Heart left ventricle (tissue), 16 donors: ENCODE data around the gene GPATCH2L. TPM values are rescaled to one million over a fixed set of nuclear protein-coding genes. Genes with fewer than 3 reads are reported as not detected.

ENCODE experiments used
- ATAC-seq, 4 donors: fragments of 200-7000 bp; cut with Tn5 transposase; one replicate each; pipeline ENCODE4 v1.9.1; 2020 to 2022; ENCODE audit warnings: moderate library complexity in 4 of 4, mild to moderate bottlenecking in 3 of 4, moderate number of reproducible peaks in 1 of 4
- DNase-seq, 5 donors: peaks; one replicate each; pipeline ENCODE4 v3.0.0-alpha.2; 2020
- H3K27ac ChIP-seq, 12 donors: fragments of 200-600 bp; sonication (generic) in 4 of 12; one replicate each; pipeline versions ENCODE4 v1.5.0 to v1.8.0; 2016 to 2022; ENCODE audit warnings: mild to moderate bottlenecking in 2 of 12
- H3K27me3 ChIP-seq, 9 donors: fragments of 200-600 bp; sonication (generic) in 2 of 9; one replicate each; pipeline versions ENCODE4 v1.5.1 to v1.8.0; 2016 to 2022; ENCODE audit warnings: mild to moderate bottlenecking in 3 of 9
- H3K36me3 ChIP-seq, 9 donors: fragments of 200-600 bp; sonication (generic) in 2 of 9; one replicate each; pipeline versions ENCODE4 v1.5.0 to v1.8.0; 2018 to 2022; ENCODE audit warnings: mild to moderate bottlenecking in 2 of 9
- H3K4me1 ChIP-seq, 12 donors: fragments of 200-600 bp; sonication (generic) in 4 of 12; one replicate each; pipeline versions ENCODE4 v1.5.0 to v1.8.0; 2016 to 2022; ENCODE audit warnings: mild to moderate bottlenecking in 3 of 12
- H3K4me3 ChIP-seq, 12 donors: fragments of 200-600 bp; sonication (generic) in 4 of 12; one replicate each; pipeline versions ENCODE4 v1.5.0 to v1.8.0; 2017 to 2022; ENCODE audit warnings: mild to moderate bottlenecking in 9 of 12, moderate library complexity in 4 of 12
- H3K9me3 ChIP-seq, 12 donors: fragments of 200-600 bp; sonication (generic) in 4 of 12; one replicate each; pipeline versions ENCODE4 v1.5.0 to v1.8.0; 2016 to 2022; ENCODE audit warnings: mild to moderate bottlenecking in 1 of 12
- POLR2A ChIP-seq, 2 donors: fragments of 450-650 bp; IDR thresholded peaks; one replicate each; pipeline ENCODE4 v1.6.1; 2017; ENCODE audit warnings: antibody characterized with exemption in 2 of 2, mild to moderate bottlenecking in 2 of 2, moderate library complexity in 2 of 2
- WGBS, 4 donors: extraction: QIAGEN DNeasy Blood & Tissue Kit in 2 of 4; methylation state at CpG; one replicate each; pipeline versions ENCODE4 v1.1.5 to v1.1.7; 2013 to 2018; 5-methylcytosine and 5-hydroxymethylcytosine counted together
- intact Hi-C, 10 donors: fragments of 100-400 bp; cut with DNase I; formaldehyde crosslinking; loops; one replicate each; pipeline versions ENCODE4 v1.11.1 to v1.14.2; 2022
- polyA plus RNA-seq, 2 donors: library from polyadenylated mRNA; stranded (reverse); fragments of 200-250 nt; gene quantifications; one replicate each; pipeline ENCODE4 v1.2.3, GENCODE V29; 2013
- total RNA-seq, 9 donors: library from RNA; depleted of rRNA in 2 of 9; stranded (reverse); fragments of >200 nt in 2 of 9; fragmentation: NEBNext Ultra II Directional in 3 of 9; extraction: Animal tissue kit (Norgen Biotek cat#: 25700) in 3 of 9; gene quantifications; one replicate each; pipeline versions ENCODE4 v1.1.0 to v1.2.4, GENCODE V29; 2016 to 2023
- TF ChIP-seq, protein P1 (sequence below), 12 donors: fragments of 200-600 bp; sonication (generic) in 4 of 12; IDR thresholded peaks; one replicate each; pipeline versions ENCODE4 v1.5.0 to v1.8.0; 2018 to 2022; ENCODE audit warnings: antibody characterized with exemption in 12 of 12, mild to moderate bottlenecking in 5 of 12
- donor health status: ischemic (EF 13 %, LVEDD 7.1; RV severe dilation, severe dysfunction).
- donor health status: healthy with polysubstance abuse.
- donor health status: DM: no; HTN: yes; CAD: no.
- donor health status: DM: no; HTN: no; CAD: no.
- donor health status: ischemic (EF 25% LVEDD 6.9; RV normal size, moderate dysfunction).
- donor health status: ischemic (EF 25% LVEDD 5.7; RV mildly dilated, moderate dysfunction).
- donor health status: healthy.
- donor health status: DM: yes; HTN: yes; CAD: no.
- donor health status: ischemic (EF 35%, LVEDD 5.7; RV mildly dilated, moderate dysfunction).
- donor health status: nonischemic (EF 11% LVEDD 7.7; RV severe dilation, severe dysfunction).
- donor health status: DM: yes; HTN: yes; CAD: no.
- donor health status: PGD.
- donor health status: ischemic (EF 29% LVEDD 5.4; RV normal size, mild dysfunction).
- donor health status: nonischemic (EF 23%, LVEDD 6.1; RV moderate dilation, normal function).

The GPATCH2L gene
- total and polyA plus RNA-seq, 11 donors = 5.7 to 32.8 (median 24.9) TPM

DNA sequence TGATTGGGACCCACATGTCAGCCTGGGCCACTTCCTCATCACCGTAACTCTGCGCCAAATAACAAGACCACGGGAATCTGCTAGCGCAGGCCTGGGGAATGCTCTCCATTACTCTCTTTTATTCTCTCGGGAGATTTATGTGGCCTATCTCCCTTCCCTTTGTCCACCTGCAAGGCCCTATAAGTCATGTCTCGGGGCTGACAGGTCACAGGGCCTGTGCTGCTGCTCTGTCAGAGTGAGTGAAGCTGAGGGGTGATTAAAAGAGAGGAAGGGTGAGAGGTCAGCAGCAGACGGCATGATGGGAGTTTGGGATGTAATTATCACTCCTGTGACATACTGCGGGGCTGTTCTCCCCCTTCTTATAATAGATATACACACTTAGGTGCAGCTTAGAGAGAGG, 26.2 kb upstream of the GPATCH2L start:
- no peak for ATAC-seq
- no peak for DNase-seq
- 68 to 80% (median 73%) methylated on average over 8 of the region's 8 CpGs for WGBS, 4 donors
- intact Hi-C loops = no loop called here
- TF ChIP-seq POLR2A (IDR thresholded peaks at IDR 0.05) = no peak
- TF ChIP-seq, protein P1, sequence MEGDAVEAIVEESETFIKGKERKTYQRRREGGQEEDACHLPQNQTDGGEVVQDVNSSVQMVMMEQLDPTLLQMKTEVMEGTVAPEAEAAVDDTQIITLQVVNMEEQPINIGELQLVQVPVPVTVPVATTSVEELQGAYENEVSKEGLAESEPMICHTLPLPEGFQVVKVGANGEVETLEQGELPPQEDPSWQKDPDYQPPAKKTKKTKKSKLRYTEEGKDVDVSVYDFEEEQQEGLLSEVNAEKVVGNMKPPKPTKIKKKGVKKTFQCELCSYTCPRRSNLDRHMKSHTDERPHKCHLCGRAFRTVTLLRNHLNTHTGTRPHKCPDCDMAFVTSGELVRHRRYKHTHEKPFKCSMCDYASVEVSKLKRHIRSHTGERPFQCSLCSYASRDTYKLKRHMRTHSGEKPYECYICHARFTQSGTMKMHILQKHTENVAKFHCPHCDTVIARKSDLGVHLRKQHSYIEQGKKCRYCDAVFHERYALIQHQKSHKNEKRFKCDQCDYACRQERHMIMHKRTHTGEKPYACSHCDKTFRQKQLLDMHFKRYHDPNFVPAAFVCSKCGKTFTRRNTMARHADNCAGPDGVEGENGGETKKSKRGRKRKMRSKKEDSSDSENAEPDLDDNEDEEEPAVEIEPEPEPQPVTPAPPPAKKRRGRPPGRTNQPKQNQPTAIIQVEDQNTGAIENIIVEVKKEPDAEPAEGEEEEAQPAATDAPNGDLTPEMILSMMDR (IDR thresholded peaks at IDR 0.05) = no peak
- no peak overlapping the region for H3K4me3 ChIP-seq
- H3K9me3 ChIP-seq = no peaks in the 10 kb centered on the region
- no peaks in the 10 kb centered on the region for H3K36me3 ChIP-seq
- no peaks in the 10 kb centered on the region for H3K4me1 ChIP-seq
- H3K27me3 ChIP-seq = peaks cover 0 to 27% (median 10%) of the 10 kb centered on the region in 9 donors
- no peak overlapping the region for H3K27ac ChIP-seq

GRCh38 chr14:76126076-76126475, 25.6 kb upstream of the GPATCH2L start:
- intact Hi-C loops = no loop called here
- ATAC-seq (no peak), DNase-seq (no peak)
- Histone ChIP-seq H3K4me1 (no peaks in the 10 kb centered on the region), H3K9me3 (no peaks in the 10 kb centered on the region), H3K27me3 (peaks cover 0 to 33% (median 16%) of the 10 kb centered on the region in 9 donors), H3K27ac (no peak overlapping the region), H3K36me3 (no peaks in the 10 kb centered on the region), H3K4me3 (no peak overlapping the region)
- TF ChIP-seq, protein P1 (IDR thresholded peaks at IDR 0.05) = no peak
- TF ChIP-seq POLR2A (IDR thresholded peaks at IDR 0.05) = no peak
- WGBS, 4 donors = 79 to 88% (median 85%) methylated on average over 5 of the region's 5 CpGs

- Histone ChIP-seq H3K27ac (no peak overlapping the region), H3K27me3 (peaks cover 0 to 64% (median 34%) of the 10 kb centered on the region in 9 donors), H3K4me1 (no peaks in the 10 kb centered on the region), H3K36me3 (no peaks in the 10 kb centered on the region), H3K4me3 (no peak overlapping the region), H3K9me3 (no peaks in the 10 kb centered on the region)
- ATAC-seq (no peak), DNase-seq (no peak)
- 39 to 70% (median 50%) methylated on average over 2 to 3 of the region's 3 CpGs for WGBS, 4 donors
- TF ChIP-seq, protein P1 (IDR thresholded peaks at IDR 0.05) = no peak
- no peak for TF ChIP-seq POLR2A (IDR thresholded peaks at IDR 0.05)
- intact Hi-C loops = no loop called here
These were observed 21.7 kb upstream of the GPATCH2L start for GRCh38 chr14:76129851-76130576.

- WGBS, 4 donors = 5 to 13% (median 10%) methylated on average over 27 to 30 of the region's 30 CpGs
- no peak overlapping the region for H3K4me3 ChIP-seq
- no peak for TF ChIP-seq POLR2A (IDR thresholded peaks at IDR 0.05)
- TF ChIP-seq, protein P1 (IDR thresholded peaks at IDR 0.05) = no peak
- peaks cover 3 to 77% (median 47%) of the 10 kb centered on the region in 9 donors for H3K27me3 ChIP-seq
- H3K36me3 ChIP-seq = no peaks in the 10 kb centered on the region
- no peaks in the 10 kb centered on the region for H3K4me1 ChIP-seq
- DNase-seq (no peak), ATAC-seq (no peak)
- intact Hi-C loops = no loop called here
- H3K9me3 ChIP-seq = no peaks in the 10 kb centered on the region
- no peak overlapping the region for H3K27ac ChIP-seq
These were observed 20.4 kb upstream of the GPATCH2L start for GRCh38 chr14:76131071-76131965.
